Osteoblast (primary cell): ENCODE measurements around the gene PDIA6. TPM values are rescaled to one million over a fixed set of nuclear protein-coding genes. Genes with fewer than 3 reads are reported as not detected.

ENCODE experiments used
- DNase-seq: peaks from one replicate; pipeline ENCODE4 v3.0.0; 2011; ENCODE audit warnings: low spot score, mixed read lengths; ENCODE audit not compliant: insufficient read length; ENCODE audit errors: missing footprints
- H2AFZ ChIP-seq: 2 replicates; pipeline ENCODE4 v1.6.0; 2011; ENCODE audit warnings: mild to moderate bottlenecking, low read length
- H3K27ac ChIP-seq: 2 replicates; pipeline ENCODE4 v1.5.1; 2011; ENCODE audit warnings: mild to moderate bottlenecking, low read depth, low read length, moderate library complexity
- H3K27me3 ChIP-seq: 2 replicates; pipeline ENCODE4 v1.6.0; 2012; ENCODE audit warnings: mild to moderate bottlenecking, control low read depth, inconsistent platforms, low read length, moderate library complexity; ENCODE audit not compliant: insufficient read depth
- H3K36me3 ChIP-seq: 2 replicates; pipeline ENCODE4 v1.5.1; 2011; ENCODE audit warnings: mild to moderate bottlenecking, low read length, control low read depth, moderate library complexity; ENCODE audit not compliant: insufficient read depth
- H3K4me1 ChIP-seq: 2 replicates; pipeline ENCODE4 v1.5.1; 2011; ENCODE audit warnings: mild to moderate bottlenecking, low read length, control low read depth, moderate library complexity; ENCODE audit not compliant: insufficient read depth
- H3K4me2 ChIP-seq: 2 replicates; pipeline ENCODE4 v1.6.0; 2011; ENCODE audit warnings: mild to moderate bottlenecking, low read length; ENCODE audit not compliant: insufficient read depth
- H3K4me3 ChIP-seq: fragments of 200-600 bp; sonication (generic); 3 replicates; pipeline ENCODE4 v1.5.1; 2012; ENCODE audit warnings: mild to moderate bottlenecking, low read length, inconsistent platforms; ENCODE audit not compliant: insufficient read depth
- H3K79me2 ChIP-seq: 2 replicates; pipeline ENCODE4 v1.6.0; 2012; ENCODE audit warnings: mild to moderate bottlenecking, low read length, control low read depth, inconsistent platforms; ENCODE audit not compliant: insufficient read depth
- H3K9me3 ChIP-seq: 2 replicates; pipeline ENCODE4 v1.5.1; 2011; ENCODE audit warnings: low read depth, low read length, control low read depth
- H4K20me1 ChIP-seq: 2 replicates; pipeline ENCODE4 v1.6.0; 2012; ENCODE audit warnings: mild to moderate bottlenecking, low read length, control low read depth; ENCODE audit not compliant: insufficient read depth
- CTCF ChIP-seq: IDR thresholded peaks from 2 replicates; pipeline ENCODE4 v1.5.1; 2011; ENCODE audit warnings: mild to moderate bottlenecking, low read depth, low read length, moderate library complexity; ENCODE audit errors: extremely low read depth
- total RNA-seq: library from RNA; depleted of rRNA; stranded (reverse); fragments of >200 nt; gene quantifications from 2 replicates; pipeline ENCODE4 v1.2.3, GENCODE V29; 2012

PDIA6 gene
- total RNA-seq, 1 donor = 245 TPM

- Histone ChIP-seq H3K4me3 (no peak overlapping the region), H3K79me2 (no peaks in the 10 kb centered on the region), H2AFZ (no peak overlapping the region), H3K4me1 (no peaks in the 10 kb centered on the region), H3K36me3 (no peaks in the 10 kb centered on the region), H3K27me3 (peaks cover 7% of the 10 kb centered on the region), H3K27ac (no peak overlapping the region), H4K20me1 (no peaks in the 10 kb centered on the region), H3K4me2 (no peak overlapping the region), H3K9me3 (peaks cover 7% of the 10 kb centered on the region)
- no peak for DNase-seq
- TF ChIP-seq CTCF = no peak
Measured at GRCh38 chr2:10846110-10846861, 33.7 kb upstream of the PDIA6 start.

- Histone ChIP-seq H3K9me3 (peaks cover 13% of the 10 kb centered on the region), H4K20me1 (no peaks in the 10 kb centered on the region), H3K4me1 (no peaks in the 10 kb centered on the region), H3K4me3 (no peak overlapping the region), H3K79me2 (no peaks in the 10 kb centered on the region), H3K4me2 (no peak overlapping the region), H3K27me3 (peaks cover 7% of the 10 kb centered on the region), H3K27ac (no peak overlapping the region), H3K36me3 (no peaks in the 10 kb centered on the region), H2AFZ (no peak overlapping the region)
- DNase-seq = no peak
- no peak for TF ChIP-seq CTCF
Measured at GRCh38 chr2:10845640-10846039, 33.1 kb upstream of the PDIA6 start.

- peak; percentile 88 for DNase-seq
- Histone ChIP-seq H3K79me2 (no peaks in the 10 kb centered on the region), H3K9me3 (peaks cover 14% of the 10 kb centered on the region), H3K4me2 (peak overlapping the region; percentile 29), H3K27ac (no peak overlapping the region), H3K27me3 (peaks cover 7% of the 10 kb centered on the region), H4K20me1 (no peaks in the 10 kb centered on the region), H3K36me3 (no peaks in the 10 kb centered on the region), H2AFZ (no peak overlapping the region), H3K4me3 (no peak overlapping the region), H3K4me1 (no peaks in the 10 kb centered on the region)
- TF ChIP-seq CTCF = no peak
Measured at GRCh38 chr2:10844097-10844496, 31.5 kb upstream of the PDIA6 start.

GRCh38 chr2:10842506-10842905, 29.9 kb upstream of the PDIA6 start:
- Histone ChIP-seq H4K20me1 (no peaks in the 10 kb centered on the region), H3K4me3 (no peak overlapping the region), H2AFZ (no peak overlapping the region), H3K9me3 (peaks cover 14% of the 10 kb centered on the region), H3K27ac (no peak overlapping the region), H3K36me3 (no peaks in the 10 kb centered on the region), H3K27me3 (peaks cover 7% of the 10 kb centered on the region), H3K4me2 (no peak overlapping the region), H3K4me1 (no peaks in the 10 kb centered on the region), H3K79me2 (no peaks in the 10 kb centered on the region)
- no peak for DNase-seq
- no peak for TF ChIP-seq CTCF
